ENCODE results near the gene SPATS2.
A peak's percentile ranks its signal among the peaks of the same experiment; 100 is the strongest.

SPATS2 gene

GRCh38 chr12:49446571-49446970 lies 79.3 kb downstream of the SPATS2 start:
- no peak overlapping the region for H3K4me3 Mint-ChIP-seq

GRCh38 chr12:49448858-49449257 lies 81.6 kb downstream of the SPATS2 start:
- Mint-ChIP-seq H3K4me3 (no peak overlapping the region), H3K27ac (no peak overlapping the region), H3K9me3 (no peaks in the 10 kb centered on the region), H3K4me1 (peaks cover 15% of the 10 kb centered on the region), H3K36me3 (peaks cover 7% of the 10 kb centered on the region)
- ATAC-seq (no peak), DNase-seq (ENCODE audit: low spot score in 2 of 2) (no peak)

More at GRCh38 chr12:49446571-49446970, 79.3 kb downstream of the SPATS2 start:
- peaks cover under 1% of the 10 kb centered on the region for H3K36me3 Mint-ChIP-seq
- ATAC-seq = no peak
- H3K9me3 Mint-ChIP-seq = no peaks in the 10 kb centered on the region
- peaks cover 9% of the 10 kb centered on the region for H3K4me1 Mint-ChIP-seq
- DNase-seq (ENCODE audit: low spot score in 2 of 2) = no peak
- H3K27ac Mint-ChIP-seq = no peak overlapping the region

- peak; percentile 85 for ATAC-seq
Measured at GRCh38 chr12:49451468-49452259, 84.4 kb downstream of the SPATS2 start.

GRCh38 chr12:49455501-49455900 lies 88.2 kb downstream of the SPATS2 start:
- peak overlapping the region; percentile 52 for H3K27ac Mint-ChIP-seq
- no peak for ATAC-seq
- peaks cover 7% of the 10 kb centered on the region for H3K36me3 Mint-ChIP-seq
- H3K4me3 Mint-ChIP-seq = no peak overlapping the region
- no peak for DNase-seq (ENCODE audit: low spot score in 2 of 2)
- no peaks in the 10 kb centered on the region for H3K9me3 Mint-ChIP-seq
- peaks cover 9% of the 10 kb centered on the region for H3K4me1 Mint-ChIP-seq

More at GRCh38 chr12:49451468-49452259, 84.4 kb downstream of the SPATS2 start:
- H3K36me3 Mint-ChIP-seq = peaks cover 7% of the 10 kb centered on the region
- no peak for DNase-seq (ENCODE audit: low spot score in 2 of 2)
- H3K27ac Mint-ChIP-seq = no peak overlapping the region
- H3K4me3 Mint-ChIP-seq = no peak overlapping the region
- H3K9me3 Mint-ChIP-seq = no peaks in the 10 kb centered on the region
- H3K4me1 Mint-ChIP-seq = peaks cover 15% of the 10 kb centered on the region

GRCh38 chr12:49456131-49456679 lies 88.9 kb downstream of the SPATS2 start:
- Mint-ChIP-seq H3K36me3 (peaks cover 7% of the 10 kb centered on the region), H3K9me3 (no peaks in the 10 kb centered on the region), H3K27ac (peak overlapping the region; percentile 52), H3K4me1 (peaks cover 9% of the 10 kb centered on the region), H3K4me3 (no peak overlapping the region)
- DNase-seq (ENCODE audit: low spot score in 2 of 2) = no peak
- no peak for ATAC-seq

GRCh38 chr12:49458816-49459215 lies 91.6 kb downstream of the SPATS2 start:
- ATAC-seq (no peak), DNase-seq (ENCODE audit: low spot score in 2 of 2) (no peak)
- Mint-ChIP-seq H3K36me3 (no peaks in the 10 kb centered on the region), H3K4me1 (no peaks in the 10 kb centered on the region), H3K4me3 (no peak overlapping the region), H3K9me3 (no peaks in the 10 kb centered on the region), H3K27ac (no peak overlapping the region)

- DNase-seq (ENCODE audit: low spot score in 2 of 2) (no peak), ATAC-seq (no peak)
- H3K27ac Mint-ChIP-seq = no peak overlapping the region
- peaks cover 5% of the 10 kb centered on the region for H3K36me3 Mint-ChIP-seq
- H3K4me3 Mint-ChIP-seq = no peak overlapping the region
- H3K9me3 Mint-ChIP-seq = no peaks in the 10 kb centered on the region
- no peaks in the 10 kb centered on the region for H3K4me1 Mint-ChIP-seq
Measured at GRCh38 chr12:49461221-49461620, 94.0 kb downstream of the SPATS2 start.

GRCh38 chr12:49462083-49462744 lies 95.0 kb downstream of the SPATS2 start:
- H3K4me3 Mint-ChIP-seq = no peak overlapping the region
- no peaks in the 10 kb centered on the region for H3K4me1 Mint-ChIP-seq
- no peak overlapping the region for H3K27ac Mint-ChIP-seq
- ATAC-seq (no peak), DNase-seq (ENCODE audit: low spot score in 2 of 2) (no peak)
- peaks cover 5% of the 10 kb centered on the region for H3K36me3 Mint-ChIP-seq
- H3K9me3 Mint-ChIP-seq = no peaks in the 10 kb centered on the region

GRCh38 chr12:49465132-49465531 lies 97.9 kb downstream of the SPATS2 start:
- no peak for ATAC-seq

GRCh38 chr12:49470986-49471385 lies 103.7 kb downstream of the SPATS2 start:
- no peak for DNase-seq (ENCODE audit: low spot score in 2 of 2)
- no peaks in the 10 kb centered on the region for H3K4me1 Mint-ChIP-seq
- H3K4me3 Mint-ChIP-seq = no peak overlapping the region
- no peak for ATAC-seq
- H3K27ac Mint-ChIP-seq = no peak overlapping the region
- no peaks in the 10 kb centered on the region for H3K36me3 Mint-ChIP-seq
- no peaks in the 10 kb centered on the region for H3K9me3 Mint-ChIP-seq

More at GRCh38 chr12:49465132-49465531, 97.9 kb downstream of the SPATS2 start:
- Mint-ChIP-seq H3K9me3 (no peaks in the 10 kb centered on the region), H3K27ac (no peak overlapping the region), H3K4me1 (no peaks in the 10 kb centered on the region), H3K4me3 (no peak overlapping the region), H3K36me3 (peaks cover 5% of the 10 kb centered on the region)
- DNase-seq (ENCODE audit: low spot score in 2 of 2) = no peak

GRCh38 chr12:49471557-49471956 lies 104.3 kb downstream of the SPATS2 start:
- ATAC-seq = no peak
- no peak for DNase-seq (ENCODE audit: low spot score in 2 of 2)
- Mint-ChIP-seq H3K27ac (no peak overlapping the region), H3K36me3 (no peaks in the 10 kb centered on the region), H3K4me1 (peaks cover 4% of the 10 kb centered on the region), H3K4me3 (no peak overlapping the region), H3K9me3 (no peaks in the 10 kb centered on the region)

GRCh38 chr12:49476091-49476490 lies 108.8 kb downstream of the SPATS2 start:
- peaks cover 6% of the 10 kb centered on the region for H3K4me1 Mint-ChIP-seq
- H3K36me3 Mint-ChIP-seq = no peaks in the 10 kb centered on the region
- H3K27ac Mint-ChIP-seq = no peak overlapping the region
- DNase-seq (ENCODE audit: low spot score in 2 of 2) (no peak), ATAC-seq (no peak)
- no peak overlapping the region for H3K4me3 Mint-ChIP-seq
- H3K9me3 Mint-ChIP-seq = no peaks in the 10 kb centered on the region

GRCh38 chr12:49478949-49479664 lies 111.8 kb downstream of the SPATS2 start:
- Mint-ChIP-seq H3K4me1 (peaks cover 6% of the 10 kb centered on the region), H3K4me3 (no peak overlapping the region), H3K9me3 (no peaks in the 10 kb centered on the region), H3K36me3 (no peaks in the 10 kb centered on the region), H3K27ac (no peak overlapping the region)
- DNase-seq (ENCODE audit: low spot score in 2 of 2) = no peak
- ATAC-seq = peak; percentile 16

- no peak overlapping the region for H3K4me3 Mint-ChIP-seq
- no peak for ATAC-seq
- DNase-seq (ENCODE audit: low spot score in 2 of 2) = no peak
- no peak overlapping the region for H3K27ac Mint-ChIP-seq
- peaks cover 13% of the 10 kb centered on the region for H3K36me3 Mint-ChIP-seq
- H3K4me1 Mint-ChIP-seq = no peaks in the 10 kb centered on the region
- H3K9me3 Mint-ChIP-seq = no peaks in the 10 kb centered on the region
Measured at GRCh38 chr12:49482095-49483051, 115.1 kb downstream of the SPATS2 start.
